CD4-positive, alpha-beta T cell treated with Interleukin-12 subunit alpha and Interleukin-12 subunit beta, for 1 hour (primary cell): ENCODE results near the gene PRSS23.
A peak's percentile ranks its signal among the peaks of the same experiment; 100 is the strongest.
"Not testable (repeated sequence)": the region's sequence is repeated elsewhere in the genome, so short reads cannot be mapped to it uniquely, and the experiment has no call there.

ENCODE experiments used
- DNase-seq: peaks from one replicate; pipeline ENCODE4 v3.0.0-alpha.2; 2020

Gene PRSS23, protein sequence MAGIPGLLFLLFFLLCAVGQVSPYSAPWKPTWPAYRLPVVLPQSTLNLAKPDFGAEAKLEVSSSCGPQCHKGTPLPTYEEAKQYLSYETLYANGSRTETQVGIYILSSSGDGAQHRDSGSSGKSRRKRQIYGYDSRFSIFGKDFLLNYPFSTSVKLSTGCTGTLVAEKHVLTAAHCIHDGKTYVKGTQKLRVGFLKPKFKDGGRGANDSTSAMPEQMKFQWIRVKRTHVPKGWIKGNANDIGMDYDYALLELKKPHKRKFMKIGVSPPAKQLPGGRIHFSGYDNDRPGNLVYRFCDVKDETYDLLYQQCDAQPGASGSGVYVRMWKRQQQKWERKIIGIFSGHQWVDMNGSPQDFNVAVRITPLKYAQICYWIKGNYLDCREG

DNA sequence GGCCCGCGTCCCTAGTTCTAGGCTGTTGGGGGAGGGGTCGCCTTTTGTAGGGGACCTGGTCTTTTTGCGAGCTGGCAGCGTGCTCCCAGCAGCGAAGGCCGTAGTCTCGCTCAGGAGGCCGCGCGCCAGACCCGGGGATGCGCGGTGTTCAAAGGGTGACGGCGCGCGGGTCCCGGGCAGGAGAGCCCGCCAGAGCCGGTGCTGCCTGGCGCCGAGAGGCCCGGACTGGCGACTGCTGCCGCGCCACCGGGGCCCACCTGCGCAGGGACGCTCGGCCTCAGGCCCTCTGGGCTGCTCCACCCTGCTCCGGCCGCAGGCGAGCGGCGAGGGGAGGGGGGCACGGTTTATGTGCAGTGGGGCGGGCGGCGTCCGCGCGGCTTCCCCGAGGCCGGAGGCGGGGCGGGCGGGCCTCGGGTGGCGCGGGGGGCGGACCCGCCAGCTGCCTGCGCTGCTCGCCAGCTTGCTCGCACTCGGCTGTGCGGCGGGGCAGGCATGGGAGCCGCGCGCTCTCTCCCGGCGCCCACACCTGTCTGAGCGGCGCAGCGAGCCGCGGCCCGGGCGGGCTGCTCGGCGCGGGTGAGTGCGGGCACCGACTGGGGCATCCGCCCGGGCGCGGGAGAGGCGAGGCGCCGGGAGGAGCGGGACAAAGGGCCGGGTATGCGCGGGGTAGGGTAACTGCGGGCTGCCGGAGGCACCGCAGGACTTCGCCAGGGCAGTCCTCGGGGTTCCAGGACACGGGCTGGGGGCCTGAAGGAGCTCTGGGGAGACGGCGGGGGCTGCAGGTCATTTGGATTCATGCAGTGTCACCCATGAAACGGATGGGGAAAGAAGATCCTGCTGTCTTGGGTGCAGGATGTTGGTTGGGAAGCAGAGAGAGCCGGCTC is at the start of gene PRSS23:
TSS of gene PRSS23 (plus strand) at position 467 of the 884 bp plus-strand sequence. CDS start 7,102 bp downstream, outside the sequence.
- DNase-seq: peak; percentile 33

DNA sequence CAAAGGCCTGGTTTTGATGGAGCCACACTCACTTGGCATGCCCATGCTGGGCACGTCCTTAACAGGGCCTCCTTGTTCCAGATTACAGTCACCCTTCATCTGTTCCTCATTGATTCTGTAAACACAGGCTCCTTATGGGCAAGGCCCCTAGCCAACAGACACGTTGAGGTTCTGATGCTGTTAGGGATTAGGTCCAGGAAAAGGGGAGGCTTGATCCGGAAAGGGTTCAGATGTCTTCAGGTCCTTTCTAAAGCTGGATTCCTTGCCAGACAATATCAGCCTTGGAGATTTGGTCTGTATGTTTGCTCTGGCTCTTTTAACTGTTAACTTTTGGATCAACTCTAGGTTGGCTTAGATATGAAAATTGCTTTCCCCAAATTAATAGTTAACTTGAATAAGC is 46.9 kb upstream of the PRSS23 start:
- DNase-seq: no peak

DNA sequence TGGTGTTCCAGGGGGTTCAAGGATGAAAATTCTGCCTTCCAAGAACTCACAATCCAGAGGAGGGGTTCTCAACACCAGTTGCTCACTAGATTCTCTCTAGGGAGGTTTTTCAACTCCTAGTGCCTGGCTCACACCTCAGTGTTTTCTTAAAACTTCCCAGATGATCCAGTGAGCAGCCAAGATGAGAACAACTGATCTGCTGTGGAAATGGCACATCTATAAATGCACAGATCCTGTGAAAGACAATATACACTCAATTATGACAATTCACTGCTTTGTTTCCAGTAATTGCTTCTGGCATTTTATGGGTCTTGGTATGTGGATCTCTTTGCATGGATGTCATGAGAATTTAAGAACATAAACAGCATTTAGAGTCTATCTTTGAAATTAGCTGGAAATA is 45.2 kb upstream of the PRSS23 start:
- no peak for DNase-seq

DNA sequence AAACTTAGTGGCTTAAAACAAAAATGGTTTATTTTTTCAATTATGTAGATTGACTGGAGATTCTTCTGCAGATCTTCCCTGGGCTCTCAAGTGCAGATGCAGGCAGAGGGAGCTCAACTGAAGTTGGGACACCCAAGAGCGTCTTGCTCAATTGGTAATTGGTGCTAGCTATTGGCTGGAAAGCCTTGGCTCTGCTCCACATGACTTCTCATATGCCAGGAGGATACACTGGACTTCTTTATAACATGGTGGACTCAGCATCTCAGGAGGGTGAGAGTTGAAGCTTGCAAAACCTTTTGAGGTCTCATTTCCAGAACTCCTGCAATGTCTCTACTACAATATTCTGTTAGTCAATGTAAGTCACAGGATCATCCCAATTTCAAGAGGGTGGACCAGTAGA is 42.2 kb upstream of the PRSS23 start:
- DNase-seq: no peak

DNA sequence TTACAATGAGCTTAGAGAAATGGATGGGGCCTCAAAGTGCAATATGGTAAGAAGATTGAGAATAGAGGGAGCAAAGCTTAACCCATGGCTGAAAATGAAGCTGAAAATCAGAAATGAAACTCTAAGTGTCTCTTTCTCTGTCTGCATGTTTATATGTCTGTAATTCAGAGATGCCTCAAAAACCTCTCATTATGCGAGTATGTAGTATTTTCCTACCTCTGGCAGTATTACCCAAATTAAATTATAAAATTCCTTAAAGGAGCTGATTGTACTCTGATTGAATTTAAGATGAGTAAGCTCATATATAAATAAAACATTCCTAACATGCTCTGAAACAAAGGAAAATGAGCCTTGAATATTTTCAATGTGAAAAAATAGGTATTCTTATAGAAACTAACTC is 39.8 kb upstream of the PRSS23 start:
- no peak for DNase-seq

DNA sequence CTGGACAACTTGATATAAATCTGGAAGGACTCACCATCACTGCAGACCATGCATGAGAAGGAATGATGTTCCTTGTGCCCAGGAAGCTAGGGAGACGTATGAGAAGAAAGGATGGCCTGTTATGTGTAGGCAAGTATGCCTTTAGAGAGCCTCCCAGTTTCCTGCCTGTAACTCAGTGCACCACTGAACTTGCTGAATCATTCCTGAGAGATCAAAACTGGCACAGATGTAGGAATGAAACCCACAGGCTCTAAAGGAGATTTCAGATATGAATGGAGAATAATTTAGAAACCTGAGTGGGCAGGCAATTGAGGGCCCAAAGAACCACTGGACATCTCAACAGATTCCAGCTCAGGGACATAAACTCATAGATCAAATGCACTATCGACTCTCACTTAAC is 38.4 kb upstream of the PRSS23 start:
- DNase-seq: no peak

DNA sequence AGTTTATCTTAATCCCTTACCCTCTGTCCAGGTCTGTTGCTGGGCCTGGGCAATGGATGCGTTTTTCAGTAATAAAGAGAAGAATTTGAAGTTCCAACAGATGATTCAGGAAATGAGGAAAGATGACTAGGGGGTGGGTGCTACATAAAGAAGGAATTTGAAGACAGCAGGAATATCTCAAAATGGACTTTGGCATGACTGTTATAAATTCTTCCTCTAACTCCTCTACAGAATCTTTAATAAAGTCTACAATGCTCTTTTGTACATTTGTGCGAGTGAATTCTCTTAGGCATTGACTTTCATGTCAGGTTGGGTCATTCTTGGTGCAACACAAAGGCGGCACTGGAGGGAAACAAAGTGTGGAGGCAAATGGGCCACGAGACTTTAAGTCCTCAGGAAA is 35.1 kb upstream of the PRSS23 start:
- DNase-seq: no peak

DNA sequence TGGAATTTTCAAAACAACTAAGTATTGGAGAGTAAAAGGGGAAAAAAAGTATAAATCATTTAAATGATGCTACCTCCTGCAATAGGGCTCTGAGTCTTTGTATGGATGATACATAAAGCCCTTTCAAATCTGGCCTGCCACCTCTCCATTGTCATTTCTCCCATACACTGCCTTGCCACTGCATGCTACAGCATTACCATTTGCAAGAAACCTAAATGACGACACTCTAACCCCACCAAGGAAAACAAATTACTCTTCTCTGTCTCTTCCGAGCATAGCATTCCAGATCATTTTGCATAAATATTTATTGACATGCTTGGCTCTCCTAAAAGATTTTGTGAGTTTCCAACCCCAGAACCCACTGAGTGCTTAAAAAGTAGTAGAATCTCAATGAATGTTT is 34.5 kb upstream of the PRSS23 start:
- no peak for DNase-seq

DNA sequence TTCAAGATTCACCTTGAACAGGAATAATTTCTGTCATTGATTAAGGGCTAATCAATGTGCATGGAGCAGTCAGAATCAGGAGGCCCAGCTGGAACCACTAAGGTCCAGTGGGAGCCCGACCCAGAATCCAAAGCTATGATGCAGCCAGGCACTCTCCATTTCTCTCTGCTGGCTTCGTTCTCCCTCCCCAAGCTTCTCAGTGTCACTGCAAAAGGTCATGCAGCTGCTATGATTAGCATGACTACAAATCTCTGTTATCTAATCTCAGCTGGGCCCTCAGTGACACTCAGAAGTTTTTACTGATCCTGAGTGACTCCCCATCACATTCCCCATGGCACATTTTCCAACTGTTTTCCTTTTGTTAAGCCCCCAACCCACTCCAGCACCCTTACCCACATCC is 31.1 kb upstream of the PRSS23 start:
- no peak for DNase-seq

DNA sequence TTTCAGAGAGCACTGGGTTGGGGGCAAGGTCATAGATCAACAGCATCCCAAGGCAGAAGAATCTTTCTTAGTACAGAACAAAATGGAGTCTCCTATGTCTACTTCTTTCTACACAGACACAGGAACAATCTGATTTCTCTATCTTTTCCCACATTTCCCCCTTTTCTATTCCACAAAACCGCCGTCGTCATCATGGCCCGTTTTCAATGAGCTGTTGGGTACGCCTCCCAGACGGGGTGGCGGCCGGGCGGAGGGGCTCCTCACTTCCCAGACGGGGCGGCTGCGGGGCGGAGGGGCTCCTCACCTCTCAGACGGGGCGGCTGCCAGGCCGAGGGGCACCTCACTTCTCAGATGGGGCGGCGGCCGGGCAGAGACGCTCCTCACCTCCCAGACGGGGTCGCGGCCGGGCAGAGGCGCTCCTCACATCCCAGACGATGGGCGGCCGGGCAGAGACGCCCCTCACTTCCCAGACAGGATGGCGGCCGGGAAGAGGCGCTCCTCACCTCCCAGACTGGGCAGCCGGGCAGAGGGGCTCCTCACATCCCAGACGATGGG is 29.8 kb upstream of the PRSS23 start:
- not testable (repeated sequence) for DNase-seq

DNA sequence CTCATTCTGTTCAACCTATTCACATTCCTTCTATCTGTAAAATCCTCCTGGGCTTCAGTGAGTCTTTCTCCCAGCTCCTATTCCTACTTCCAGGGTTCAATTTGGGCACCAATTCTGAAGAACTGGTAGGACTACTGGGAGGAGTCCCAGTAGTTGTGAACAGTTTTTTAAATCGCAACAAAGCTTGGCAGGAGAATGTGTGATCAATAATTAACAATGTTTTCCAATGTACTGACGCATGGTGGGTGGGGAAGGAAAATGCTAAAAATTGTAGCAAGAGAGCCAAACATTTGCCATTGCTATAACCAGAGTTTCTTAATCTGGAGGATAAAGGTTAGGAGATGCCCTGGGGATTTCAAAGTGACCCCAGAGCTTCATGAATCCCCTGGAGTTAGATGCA is 27.3 kb upstream of the PRSS23 start:
- DNase-seq: no peak

DNA sequence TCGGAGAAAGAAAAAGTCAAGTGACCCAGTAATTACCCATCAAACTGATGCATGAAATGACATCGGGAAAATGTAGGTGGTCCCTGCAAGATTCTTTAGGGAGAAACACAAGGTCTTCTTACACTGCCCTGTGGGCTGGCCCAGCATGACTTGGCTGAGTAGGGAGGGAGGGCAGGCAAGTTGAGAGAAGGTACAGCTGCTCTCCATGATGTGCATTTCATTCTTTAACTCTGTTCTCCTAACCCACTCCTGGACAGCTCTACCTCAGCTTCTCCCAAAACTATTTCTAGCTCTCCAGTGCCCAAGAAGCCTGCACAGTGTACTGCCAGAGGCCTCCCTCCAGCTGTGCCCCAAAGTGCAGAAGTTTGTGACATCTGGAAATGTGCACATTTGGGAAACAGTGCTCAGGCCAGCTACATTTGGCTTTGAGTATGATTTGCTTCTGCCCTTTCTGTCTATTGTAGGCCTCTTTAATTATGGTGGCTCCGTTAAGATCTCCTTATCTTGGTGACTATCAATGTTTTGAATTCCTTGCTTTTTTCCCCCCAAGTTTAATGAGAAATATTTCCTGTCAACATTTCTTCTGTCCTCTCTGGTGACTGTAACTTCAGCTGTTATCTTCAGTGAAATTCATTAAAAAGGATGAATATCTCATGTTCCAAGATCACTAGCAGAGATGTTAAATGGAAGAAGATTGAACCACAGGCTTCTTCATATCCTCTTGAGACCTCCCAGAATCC is 26.7 kb upstream of the PRSS23 start:
- DNase-seq: no peak

DNA sequence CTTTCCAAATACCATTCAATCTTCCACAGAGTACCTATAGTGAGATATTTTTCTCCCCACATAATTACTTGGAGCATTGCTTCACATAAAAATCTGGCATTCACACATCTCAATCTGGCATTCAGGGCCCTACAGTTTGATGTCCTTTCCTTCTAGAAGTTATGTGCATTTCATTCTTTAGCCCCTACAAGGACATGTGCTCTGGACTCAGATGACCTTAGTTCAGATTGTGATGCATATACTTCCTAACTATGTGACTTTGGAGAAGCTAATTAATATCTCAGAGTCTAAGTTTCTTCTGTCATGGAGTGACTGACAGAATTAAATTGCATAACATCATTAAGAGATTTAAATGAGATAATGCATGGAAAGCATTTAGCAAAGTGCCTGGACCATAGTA is 25.9 kb upstream of the PRSS23 start:
- no peak for DNase-seq

DNA sequence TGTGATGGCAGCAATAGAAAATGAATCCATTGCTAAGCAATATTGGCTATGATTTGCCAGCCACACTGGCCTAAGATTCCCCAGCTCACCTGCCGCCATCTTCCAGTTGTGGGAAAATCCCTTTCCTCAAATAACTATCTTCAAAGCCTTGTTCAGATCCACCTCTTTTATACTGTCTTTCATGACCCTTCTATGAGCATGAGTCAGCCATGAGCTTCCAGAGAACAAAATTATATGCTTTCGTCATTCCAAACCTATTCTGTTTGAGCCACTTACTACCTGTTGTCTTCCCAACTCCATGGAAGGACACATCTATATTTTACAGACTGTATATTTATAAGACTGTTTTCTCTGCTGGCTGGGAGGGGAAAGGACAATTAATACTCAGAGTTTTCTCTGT is 25.0 kb upstream of the PRSS23 start:
- no peak for DNase-seq

DNA sequence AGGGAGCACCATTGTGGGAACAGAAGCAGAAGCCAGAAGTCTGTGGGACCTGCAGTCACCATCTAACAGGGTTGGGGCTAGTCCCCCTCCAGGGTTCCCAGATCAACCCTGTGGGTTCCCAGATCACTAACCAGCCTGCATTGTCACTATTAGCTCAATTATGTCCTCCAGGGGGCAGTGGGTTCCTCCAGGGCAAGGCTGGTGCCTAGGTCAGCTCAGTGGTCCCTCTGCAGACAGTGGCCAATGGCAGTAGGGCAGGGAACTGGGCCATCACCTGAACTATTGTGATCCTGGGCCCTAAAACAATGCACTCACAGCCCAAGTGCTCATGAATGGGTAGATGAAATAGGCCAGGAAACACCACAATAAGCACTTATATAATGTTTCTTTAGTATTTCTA is 18.8 kb upstream of the PRSS23 start:
- DNase-seq: no peak

DNA sequence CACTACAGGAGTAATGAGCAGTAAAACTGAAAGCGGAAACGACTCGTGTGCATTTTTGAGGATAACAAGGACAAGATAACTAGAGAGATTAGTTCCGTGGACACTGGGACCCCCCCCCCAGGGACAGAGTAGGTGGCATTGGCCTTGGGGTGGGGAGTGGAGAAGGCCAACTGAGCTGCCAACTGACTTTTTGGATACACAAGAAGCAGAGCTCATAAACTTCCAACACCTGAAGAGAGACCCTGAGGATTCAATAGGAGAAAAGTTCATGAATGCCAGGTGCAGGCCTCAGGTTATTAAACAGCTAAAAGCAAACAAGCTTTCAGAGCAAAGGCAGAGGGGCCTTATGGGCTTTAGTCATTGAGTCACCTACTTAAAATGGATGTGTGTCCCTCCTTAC is 17.6 kb upstream of the PRSS23 start:
- DNase-seq: no peak

DNA sequence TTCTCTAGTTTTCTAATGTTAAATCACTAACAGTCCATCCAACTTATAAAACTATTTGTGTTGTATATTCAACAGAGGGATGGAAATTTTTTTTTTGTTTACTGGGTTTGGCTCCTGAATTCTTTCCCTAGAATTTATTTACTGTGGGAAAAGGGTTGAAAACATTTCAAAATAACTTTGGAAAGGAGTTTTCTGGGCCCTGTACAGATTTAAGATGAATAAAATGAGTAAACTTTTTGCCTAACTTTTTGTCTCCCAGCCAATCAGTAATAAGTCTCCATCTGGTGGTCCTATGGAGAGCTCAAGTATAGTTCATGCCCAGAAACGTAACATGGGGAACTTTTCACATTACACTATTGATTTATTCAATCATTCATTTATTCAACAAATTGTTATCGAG is 16.7 kb upstream of the PRSS23 start:
- DNase-seq: no peak

DNA sequence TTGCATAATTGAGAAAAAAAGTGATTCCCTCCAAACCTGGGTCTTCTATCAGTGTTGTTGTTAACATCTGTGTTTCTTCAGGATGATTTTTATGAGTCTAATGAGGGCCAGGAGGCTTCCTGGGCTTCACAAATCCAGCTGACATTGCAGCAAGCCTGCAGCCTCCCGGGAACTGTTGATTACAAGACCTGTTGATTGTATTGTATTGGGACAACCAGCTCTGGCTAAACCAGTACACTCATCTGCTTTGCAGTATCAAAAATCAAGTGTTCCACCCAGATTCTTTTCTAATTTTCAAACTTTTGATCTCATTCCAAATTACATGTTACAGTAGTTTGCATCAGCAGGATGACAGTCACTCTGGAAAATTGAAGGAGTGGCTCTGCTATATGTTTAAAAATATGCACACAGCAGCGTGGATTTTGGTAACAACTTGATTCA is 16.1 kb upstream of the PRSS23 start:
- DNase-seq: no peak

DNA sequence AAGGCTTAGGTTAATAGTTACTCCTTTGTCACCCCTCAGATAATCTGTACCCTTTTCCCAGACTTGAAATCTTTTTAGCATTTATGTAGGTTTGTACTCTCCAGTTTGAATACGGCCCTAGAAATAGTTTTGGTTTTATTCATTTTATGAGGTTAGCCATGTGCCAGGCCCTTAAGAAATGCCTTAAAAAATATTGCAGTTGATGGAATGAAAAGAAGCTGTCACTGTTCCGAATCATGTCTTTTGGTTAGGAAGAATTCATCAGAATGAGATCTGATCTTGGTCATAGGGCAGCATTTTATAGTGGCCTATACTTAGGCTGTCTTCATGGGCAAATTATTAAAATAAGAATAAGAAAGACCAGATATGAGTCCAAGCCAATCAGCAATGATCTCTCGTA is 14.8 kb upstream of the PRSS23 start:
- no peak for DNase-seq

DNA sequence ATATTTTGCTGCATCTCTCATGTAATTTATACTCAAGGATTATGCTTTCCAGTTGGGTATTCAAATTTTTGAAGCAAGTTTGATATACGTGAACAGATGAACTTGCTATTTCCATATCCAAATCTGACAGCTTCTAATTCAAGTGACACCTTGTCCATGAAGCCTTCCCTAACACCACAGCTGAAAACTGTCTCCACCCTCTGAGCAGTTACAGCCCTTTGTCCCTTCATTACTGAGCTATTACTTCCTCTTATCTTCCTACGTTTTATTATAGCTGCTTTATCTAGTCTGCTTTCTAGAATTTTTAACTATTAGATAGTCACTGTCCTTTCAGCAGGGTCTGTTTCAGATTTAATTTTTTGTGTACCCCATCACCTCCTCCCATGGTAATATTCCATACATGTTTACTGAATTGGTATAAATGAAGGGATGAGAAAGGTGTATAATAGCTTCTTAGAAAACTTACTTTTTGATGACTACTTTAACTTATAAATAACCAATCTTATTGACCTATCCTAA is 13.3 kb upstream of the PRSS23 start:
- DNase-seq: no peak

DNA sequence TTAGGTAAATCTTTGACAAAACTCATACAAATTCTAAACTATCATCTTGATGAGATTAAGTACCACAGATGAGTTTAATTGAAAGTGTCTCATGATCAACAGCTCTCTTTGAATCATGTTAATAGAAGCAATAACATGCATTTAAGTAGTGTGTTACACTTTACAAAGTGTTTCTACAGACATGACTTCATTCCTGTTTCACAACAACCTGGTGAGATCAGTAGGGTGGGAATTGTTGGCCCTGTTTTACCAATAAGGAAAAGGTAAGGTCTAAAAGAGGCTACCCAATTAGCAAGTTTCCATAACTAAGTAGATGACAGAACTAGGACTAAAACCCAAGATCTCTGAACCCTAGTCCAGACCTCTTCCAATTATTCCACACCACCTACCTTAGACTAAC is 12.7 kb upstream of the PRSS23 start:
- DNase-seq: no peak

DNA sequence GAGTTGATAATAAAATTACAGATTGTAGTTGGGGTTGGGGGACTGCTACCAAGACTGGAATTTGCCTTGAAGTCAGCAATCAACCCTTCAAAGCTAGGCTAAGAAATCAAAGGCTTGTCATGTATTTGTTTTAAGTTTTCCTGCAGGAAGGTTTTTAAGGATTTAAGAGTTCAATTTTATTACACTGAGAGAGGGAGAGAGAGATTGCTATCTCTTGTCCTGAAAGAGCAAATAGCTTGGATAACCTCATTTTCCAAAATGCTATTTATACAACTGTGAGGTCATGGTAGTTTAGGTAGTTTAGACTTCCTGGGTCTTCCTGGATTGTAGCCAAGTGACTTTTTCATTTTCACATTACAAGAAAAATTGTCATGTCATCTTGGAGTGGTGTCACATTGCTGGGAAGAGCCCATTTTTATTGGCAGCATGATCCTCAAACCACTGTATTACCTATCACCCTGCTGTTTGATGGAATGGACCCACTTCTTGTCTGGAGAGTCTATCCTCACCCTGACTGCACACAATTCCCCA is 10.1 kb upstream of the PRSS23 start:
- DNase-seq: no peak
